GM12864 (cell line): ENCODE measurements around the gene EMP2.
"Not testable (repeated sequence)": the region's sequence is repeated elsewhere in the genome, so short reads cannot be mapped to it uniquely, and the experiment has no call there.

Experiments
- DNase-seq: peaks from one replicate; pipeline ENCODE4 v3.0.0-alpha.2; 2011; ENCODE audit warnings: low read depth
- H3K4me3 ChIP-seq: 2 replicates; pipeline ENCODE4 v1.5.1; 2011; ENCODE audit warnings: mild to moderate bottlenecking, low read depth, low read length, control low read depth
- TF ChIP-seq, protein P1 (sequence below): IDR thresholded peaks from 2 replicates; pipeline ENCODE4 v1.5.1; 2011; ENCODE audit warnings: low read depth, mild to moderate bottlenecking, moderate library complexity, low read length, control low read depth, inconsistent platforms; ENCODE audit errors: missing control alignments

Gene EMP2

GRCh38 chr16:10539236-10539635 lies 41.2 kb downstream of the EMP2 start:
- TF ChIP-seq, protein P1, sequence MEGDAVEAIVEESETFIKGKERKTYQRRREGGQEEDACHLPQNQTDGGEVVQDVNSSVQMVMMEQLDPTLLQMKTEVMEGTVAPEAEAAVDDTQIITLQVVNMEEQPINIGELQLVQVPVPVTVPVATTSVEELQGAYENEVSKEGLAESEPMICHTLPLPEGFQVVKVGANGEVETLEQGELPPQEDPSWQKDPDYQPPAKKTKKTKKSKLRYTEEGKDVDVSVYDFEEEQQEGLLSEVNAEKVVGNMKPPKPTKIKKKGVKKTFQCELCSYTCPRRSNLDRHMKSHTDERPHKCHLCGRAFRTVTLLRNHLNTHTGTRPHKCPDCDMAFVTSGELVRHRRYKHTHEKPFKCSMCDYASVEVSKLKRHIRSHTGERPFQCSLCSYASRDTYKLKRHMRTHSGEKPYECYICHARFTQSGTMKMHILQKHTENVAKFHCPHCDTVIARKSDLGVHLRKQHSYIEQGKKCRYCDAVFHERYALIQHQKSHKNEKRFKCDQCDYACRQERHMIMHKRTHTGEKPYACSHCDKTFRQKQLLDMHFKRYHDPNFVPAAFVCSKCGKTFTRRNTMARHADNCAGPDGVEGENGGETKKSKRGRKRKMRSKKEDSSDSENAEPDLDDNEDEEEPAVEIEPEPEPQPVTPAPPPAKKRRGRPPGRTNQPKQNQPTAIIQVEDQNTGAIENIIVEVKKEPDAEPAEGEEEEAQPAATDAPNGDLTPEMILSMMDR, result no peak
- DNase-seq, result no peak
- H3K4me3 ChIP-seq, result no peak overlapping the region

GRCh38 chr16:10538583-10538982 lies 41.8 kb downstream of the EMP2 start:
- DNase-seq, result no peak
- TF ChIP-seq, protein P1, result no peak
- H3K4me3 ChIP-seq, result no peak overlapping the region

DNA sequence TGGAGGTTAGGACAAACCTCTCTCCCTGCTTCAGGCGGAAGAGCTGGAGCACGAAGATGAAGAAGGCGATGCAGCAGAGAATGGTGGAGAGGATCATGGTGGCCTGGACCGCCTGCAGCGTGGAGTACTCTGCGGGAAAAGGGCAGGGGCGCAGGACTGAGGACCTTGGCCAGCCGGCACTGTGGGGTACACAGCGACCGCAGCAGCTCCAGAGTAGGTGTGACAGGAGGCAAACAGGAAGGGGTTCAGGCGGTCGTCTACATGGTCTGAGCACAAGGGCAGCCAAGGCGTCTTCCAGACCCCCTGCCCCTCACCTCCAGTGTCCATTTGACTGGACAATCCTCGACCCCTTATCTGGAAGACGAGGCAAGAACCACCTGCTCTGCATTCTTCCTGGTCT lies 42.5 kb downstream of the EMP2 start:
- no peak overlapping the region for H3K4me3 ChIP-seq
- DNase-seq, result no peak
- TF ChIP-seq, protein P1, result no peak

GRCh38 chr16:10536814-10537389 lies 43.5 kb downstream of the EMP2 start:
- TF ChIP-seq, protein P1, result no peak
- no peak overlapping the region for H3K4me3 ChIP-seq
- no peak for DNase-seq

- H3K4me3 ChIP-seq, DNase-seq: not testable (repeated sequence)
Observed at GRCh38 chr16:10536328-10536727, 44.1 kb downstream of the EMP2 start.

- no peak overlapping the region for H3K4me3 ChIP-seq
- DNase-seq, result no peak
- TF ChIP-seq, protein P1, result no peak
Observed at GRCh38 chr16:10535461-10535860, 44.9 kb downstream of the EMP2 start.

DNA sequence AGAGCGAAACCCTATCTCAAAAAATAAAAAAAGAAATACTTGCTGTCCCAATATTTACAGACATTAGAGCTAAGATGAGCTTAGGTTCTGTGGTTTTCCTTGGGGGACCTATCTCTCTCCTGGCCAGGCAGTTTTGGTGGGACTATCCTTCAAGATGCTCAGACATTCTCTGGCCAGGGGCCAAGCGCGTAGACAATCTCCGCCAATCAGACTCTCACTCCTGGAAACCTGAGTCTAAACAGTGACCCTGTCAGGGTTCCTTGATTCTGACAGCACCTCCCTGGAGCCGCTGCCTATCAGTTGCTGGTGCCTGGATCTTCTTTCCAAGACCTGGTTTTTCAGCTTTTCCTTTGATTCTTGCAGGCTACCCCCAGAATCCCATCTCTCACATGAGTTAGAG lies 45.6 kb downstream of the EMP2 start:
- DNase-seq, result no peak
- TF ChIP-seq, protein P1, result no peak
- no peak overlapping the region for H3K4me3 ChIP-seq

- not testable (repeated sequence) for H3K4me3 ChIP-seq, DNase-seq
Observed at GRCh38 chr16:10533612-10534011, 46.8 kb downstream of the EMP2 start.
